GM12801 (cell line): Measurements from ENCODE around the gene MGAM2.

Source experiments
- TF ChIP-seq, protein P1 (sequence below): IDR thresholded peaks from one replicate; pipeline ENCODE4 v1.5.1; 2011; ENCODE audit warnings: control low read depth; ENCODE audit not compliant: insufficient read length; ENCODE audit errors: extremely low read depth

MGAM2 gene

DNA sequence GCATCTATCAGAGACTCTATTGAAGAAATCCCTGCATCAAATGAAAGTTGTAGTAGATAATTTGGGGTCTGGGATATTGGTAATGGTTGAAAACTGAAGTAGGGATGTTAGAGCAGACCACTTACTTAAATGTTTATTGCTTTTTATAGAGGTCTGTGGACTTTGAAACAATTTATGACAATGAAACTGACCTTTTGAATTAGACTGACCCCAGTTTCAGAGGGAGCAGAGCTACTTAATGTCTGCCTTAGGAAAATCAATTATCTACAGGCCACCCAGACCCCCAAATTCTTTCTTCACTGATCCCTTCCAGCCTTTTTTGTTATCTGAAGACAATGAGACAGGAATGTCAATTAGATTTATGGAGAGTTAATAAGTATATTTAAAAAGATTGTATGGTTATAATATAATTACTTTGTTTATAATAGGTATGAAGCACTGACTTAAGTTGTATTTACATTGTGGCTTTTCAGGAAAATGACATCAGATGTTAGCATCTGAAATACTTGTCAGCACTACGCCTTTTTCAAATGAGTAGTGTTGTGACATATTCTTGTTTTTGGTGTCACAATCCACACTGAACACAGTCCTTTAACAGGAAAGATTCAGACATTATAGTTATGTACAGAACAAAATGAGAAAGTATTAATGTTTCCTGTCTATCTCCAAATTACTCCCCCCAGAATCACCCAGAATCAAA, 13.9 kb downstream of the MGAM2 start:
- TF ChIP-seq, protein P1, sequence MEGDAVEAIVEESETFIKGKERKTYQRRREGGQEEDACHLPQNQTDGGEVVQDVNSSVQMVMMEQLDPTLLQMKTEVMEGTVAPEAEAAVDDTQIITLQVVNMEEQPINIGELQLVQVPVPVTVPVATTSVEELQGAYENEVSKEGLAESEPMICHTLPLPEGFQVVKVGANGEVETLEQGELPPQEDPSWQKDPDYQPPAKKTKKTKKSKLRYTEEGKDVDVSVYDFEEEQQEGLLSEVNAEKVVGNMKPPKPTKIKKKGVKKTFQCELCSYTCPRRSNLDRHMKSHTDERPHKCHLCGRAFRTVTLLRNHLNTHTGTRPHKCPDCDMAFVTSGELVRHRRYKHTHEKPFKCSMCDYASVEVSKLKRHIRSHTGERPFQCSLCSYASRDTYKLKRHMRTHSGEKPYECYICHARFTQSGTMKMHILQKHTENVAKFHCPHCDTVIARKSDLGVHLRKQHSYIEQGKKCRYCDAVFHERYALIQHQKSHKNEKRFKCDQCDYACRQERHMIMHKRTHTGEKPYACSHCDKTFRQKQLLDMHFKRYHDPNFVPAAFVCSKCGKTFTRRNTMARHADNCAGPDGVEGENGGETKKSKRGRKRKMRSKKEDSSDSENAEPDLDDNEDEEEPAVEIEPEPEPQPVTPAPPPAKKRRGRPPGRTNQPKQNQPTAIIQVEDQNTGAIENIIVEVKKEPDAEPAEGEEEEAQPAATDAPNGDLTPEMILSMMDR = no peak

DNA sequence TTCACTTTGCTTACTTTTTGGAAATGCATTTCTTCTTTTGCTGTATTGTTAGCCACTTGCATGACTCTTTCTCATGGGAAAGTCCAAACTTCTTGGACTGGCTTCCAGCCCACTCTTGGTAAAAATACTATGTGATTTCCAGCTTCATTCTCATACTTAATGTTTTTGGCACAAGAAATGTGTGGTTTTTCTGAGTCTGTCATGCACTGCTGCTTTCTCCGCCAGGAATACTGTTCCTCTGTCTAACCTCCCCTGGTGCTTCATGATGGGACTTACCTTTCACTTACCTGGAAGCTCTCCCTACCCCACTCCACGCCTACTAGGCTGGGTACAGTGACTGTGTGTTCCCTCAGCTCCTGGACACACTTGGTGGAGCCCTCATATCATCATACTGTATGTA, 18.7 kb downstream of the MGAM2 start:
- TF ChIP-seq, protein P1 = no peak

DNA sequence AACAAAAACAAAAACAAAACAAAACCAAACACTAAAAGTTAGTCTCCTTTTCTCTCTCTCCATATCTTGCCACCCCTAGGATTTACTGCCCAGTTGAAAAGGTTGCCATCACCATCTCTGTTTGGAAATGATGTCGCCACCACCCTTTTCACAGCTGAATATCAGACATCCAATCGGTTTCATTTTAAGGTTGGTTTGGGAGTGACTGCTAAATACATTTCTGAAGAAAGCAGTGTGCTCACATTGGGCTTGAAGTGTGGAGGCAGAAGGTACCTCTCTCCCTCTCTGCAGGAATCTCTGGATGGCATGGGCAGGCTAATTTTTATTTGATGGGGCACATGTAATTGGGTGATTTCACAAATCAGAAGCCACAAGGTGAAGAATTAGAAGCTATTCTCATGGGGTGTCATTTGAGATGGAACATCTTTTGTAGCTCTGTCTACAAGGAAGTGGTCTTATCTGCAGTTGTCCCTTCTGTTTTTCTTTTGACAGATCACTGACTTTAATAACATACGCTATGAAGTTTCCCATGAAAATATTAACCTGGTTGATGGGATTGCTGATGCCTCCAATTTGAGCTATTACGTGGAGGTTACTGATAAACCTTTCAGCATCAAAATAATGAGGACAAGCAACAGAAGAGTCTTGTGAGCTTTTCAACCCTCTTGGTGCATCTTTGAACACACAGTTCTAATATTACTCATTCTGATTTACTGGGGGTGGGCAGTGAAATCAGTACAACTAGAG, 20.1 kb downstream of the MGAM2 start:
- TF ChIP-seq, protein P1 = no peak

DNA sequence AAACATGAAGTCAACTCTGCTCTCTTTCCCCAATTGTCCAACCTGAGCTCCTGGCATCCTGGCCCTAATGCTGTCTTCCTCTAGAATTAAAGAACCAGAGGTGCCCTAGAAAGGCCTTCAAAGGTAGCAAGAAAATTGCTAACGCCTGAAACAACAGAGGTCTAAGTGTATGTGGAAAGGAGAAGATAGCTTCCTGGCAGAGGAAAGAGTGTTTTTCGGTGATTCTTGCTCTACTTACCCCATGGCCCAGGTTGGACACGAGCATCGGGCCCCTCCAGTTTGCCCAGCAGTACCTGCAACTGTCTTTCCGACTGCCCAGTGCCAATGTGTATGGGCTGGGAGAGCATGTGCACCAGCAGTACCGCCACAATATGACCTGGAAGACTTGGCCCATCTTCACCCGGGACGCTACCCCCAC, 22.2 kb downstream of the MGAM2 start:
- TF ChIP-seq, protein P1 = no peak

DNA sequence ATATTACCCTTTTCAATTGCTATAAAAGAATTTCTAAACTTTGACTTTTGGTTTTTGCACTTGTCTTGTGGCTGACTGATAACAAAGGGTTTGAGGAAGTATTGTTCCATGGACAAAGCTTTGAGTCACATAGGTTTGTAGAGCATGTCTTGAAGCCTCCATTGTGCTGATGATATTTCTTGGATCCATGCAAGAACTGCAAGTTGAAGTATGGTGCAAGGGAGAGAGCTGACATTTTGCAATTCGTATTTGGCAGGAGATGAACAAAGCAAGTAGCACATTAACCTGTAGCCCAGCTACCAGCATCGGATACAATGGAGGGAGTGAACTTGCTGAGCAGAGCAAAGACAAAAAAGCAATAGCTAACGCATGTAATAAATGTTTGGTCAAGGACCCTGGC, 23.4 kb downstream of the MGAM2 start:
- TF ChIP-seq, protein P1 = no peak

DNA sequence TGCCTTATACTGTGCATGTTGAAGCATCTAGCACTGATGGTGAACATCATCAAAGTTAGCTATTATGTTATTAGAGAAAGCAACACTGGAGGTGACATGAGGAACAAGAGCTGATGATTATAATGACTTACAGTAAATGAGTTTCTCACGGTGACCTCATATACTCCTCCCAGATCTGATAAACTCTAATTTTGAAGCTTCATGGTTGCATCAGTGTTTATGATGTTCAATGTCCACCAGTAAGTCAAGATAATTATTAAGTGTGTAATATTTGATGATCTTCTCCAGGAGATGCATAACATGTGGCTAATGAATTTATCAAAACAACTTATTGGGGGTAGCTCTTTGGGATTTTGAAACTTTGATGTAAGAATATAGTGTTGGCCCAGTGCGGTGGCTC, 27.5 kb downstream of the MGAM2 start:
- TF ChIP-seq, protein P1 = no peak

DNA sequence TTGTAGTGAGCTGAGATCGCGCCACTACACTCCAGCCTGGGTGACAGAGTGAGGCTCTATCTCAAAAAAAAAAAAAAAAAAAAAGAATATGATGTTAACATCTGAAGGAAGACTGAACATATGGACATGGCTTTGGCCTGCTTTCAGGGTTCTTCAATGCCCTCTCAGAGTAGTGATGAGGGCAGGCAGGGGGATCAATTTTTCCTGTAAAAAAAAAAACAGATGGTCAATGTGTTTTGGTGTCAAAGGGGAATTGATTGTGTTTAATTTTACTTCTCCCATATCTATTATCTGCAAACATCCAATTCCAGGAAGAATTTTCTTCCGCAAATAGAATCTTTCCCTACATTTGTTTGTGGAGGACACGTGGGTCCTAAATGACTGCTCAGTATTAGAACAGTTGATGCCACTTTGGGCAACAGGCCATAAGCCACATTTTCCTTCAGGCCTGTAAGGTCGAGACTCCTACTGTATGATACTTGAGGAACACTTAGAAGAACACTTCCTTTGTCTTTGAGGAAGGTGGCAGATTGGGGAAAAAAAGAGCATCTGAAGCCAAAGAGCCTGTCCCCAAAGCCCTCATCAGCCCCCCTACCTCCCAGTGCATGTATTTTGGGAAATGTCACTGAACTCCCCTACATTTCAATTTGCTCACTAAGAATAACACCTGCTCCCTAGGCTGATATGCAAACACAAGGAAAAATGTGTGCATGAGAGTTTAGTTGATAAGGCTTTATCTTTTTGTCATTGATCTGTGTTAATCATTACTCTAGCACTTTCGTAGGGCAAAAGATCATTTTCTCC, 28.3 kb downstream of the MGAM2 start:
- TF ChIP-seq, protein P1 = no peak
